Ovary (tissue), 9 donors: ENCODE measurements around the gene CCDC187. TPM values are rescaled to one million over a fixed set of nuclear protein-coding genes. Genes with fewer than 3 reads are reported as not detected.

Experiments
- DNase-seq, 5 donors: peaks; one replicate each; pipeline ENCODE4 v3.0.0-alpha.2; 2019 to 2020
- H3K27ac ChIP-seq, 2 donors: fragments of 200-600 bp; one replicate each; pipeline versions ENCODE4 v1.5.1 to v1.8.0; 2019 to 2022
- H3K27me3 ChIP-seq: fragments of 200-600 bp; one replicate; pipeline ENCODE4 v1.8.0; 2022
- H3K36me3 ChIP-seq: fragments of 200-600 bp; sonication (generic); one replicate; pipeline ENCODE4 v1.5.1; 2019
- H3K4me1 ChIP-seq: one replicate; pipeline ENCODE4 v1.8.1; 2013; ENCODE audit warnings: mild to moderate bottlenecking, moderate library complexity; ENCODE audit not compliant: insufficient read depth
- H3K4me3 ChIP-seq: fragments of 200-600 bp; sonication (generic); one replicate; pipeline ENCODE4 v1.5.1; 2017
- H3K9me3 ChIP-seq, 2 donors: fragments of 200-600 bp in 1 of 2; sonication (generic) in 1 of 2; one replicate each; pipeline versions ENCODE4 v1.5.1 to v1.8.1; 2013 to 2019; ENCODE audit warnings: mild to moderate bottlenecking in 1 of 2, moderate library complexity in 1 of 2
- CTCF ChIP-seq, 3 donors: fragments of 450-650 bp in 2 of 3; fragments of 200-600 bp in 1 of 3; IDR thresholded peaks; one replicate each; pipeline versions ENCODE4 v1.5.1 to v1.8.0; 2016 to 2022; ENCODE audit warnings: antibody characterized with exemption in 3 of 3, mild to moderate bottlenecking in 1 of 3
- EP300 ChIP-seq: sonication (generic); formaldehyde crosslinking; IDR thresholded peaks from one replicate; pipeline ENCODE4 v1.6.1; 2017; ENCODE audit warnings: antibody characterized with exemption
- POLR2A ChIP-seq: fragments of 450-650 bp; IDR thresholded peaks from one replicate; pipeline ENCODE4 v1.6.1; 2017; ENCODE audit warnings: antibody characterized with exemption, mild to moderate bottlenecking, moderate library complexity
- WGBS, 3 donors: extraction: QIAGEN DNeasy Blood & Tissue Kit in 1 of 3; methylation state at CpG; one replicate each; pipeline versions ENCODE4 v1.1.5 to v1.1.7; 2013 to 2017; 5-methylcytosine and 5-hydroxymethylcytosine counted together
- intact Hi-C, 4 donors: fragments of 100-400 bp; cut with DNase I; formaldehyde crosslinking; loops; one replicate each; pipeline versions ENCODE4 v1.11.0 to v1.15.1; 2022 to 2023
- polyA plus RNA-seq, 2 donors: library from polyadenylated mRNA; stranded (reverse); fragments of 200-250 nt in 1 of 2; fragments of 350-450 nt in 1 of 2; fragmentation: Illumina TruSeq in 1 of 2; extraction: RNeasy Lipid Tissue Mini Kit (QIAGEN cat#74804) in 1 of 2; gene quantifications; one replicate each; pipeline ENCODE4 v1.2.3, GENCODE V29; 2013 to 2014
- total RNA-seq, 7 donors: library from RNA; depleted of rRNA in 2 of 7; stranded (reverse); fragments of >200 nt in 2 of 7; fragmentation: NEBNext Ultra II Directional in 3 of 7; extraction: Animal tissue kit (Norgen Biotek cat#: 25700) in 3 of 7; gene quantifications; one replicate each; pipeline versions ENCODE4 v1.1.0 to v1.2.4, GENCODE V29; 2016 to 2023
- donor health status: DM: no; HTN: no; CAD: no; lungs with moderate emphysema.
- donor health status: DM: no; HTN: no; CAD: no.
- donor health status: Bipolar disorder and iron deficiency.
- donor health status: DM: yes; HTN: yes; CAD: no.
- donor health status: DM: no; HTN: no; CAD: no.
- donor health status: DM: yes; HTN: yes; CAD: no.

CCDC187 gene
- total and polyA plus RNA-seq, 9 donors: 0.02 to 15.7 (median 0.74) TPM; not detected in 1

- H3K27ac ChIP-seq: no peak overlapping the region
- no peaks in the 10 kb centered on the region for H3K9me3 ChIP-seq
- TF ChIP-seq EP300 (no peak), POLR2A (no peak), CTCF (IDR thresholded peaks at IDR 0.05) (no peak)
- H3K27me3 ChIP-seq: no peaks in the 10 kb centered on the region
- H3K36me3 ChIP-seq: no peaks in the 10 kb centered on the region
- intact Hi-C loops: no loop called here
- 74 to 82% (median 74%) methylated on average over 14 to 19 of the region's 19 CpGs for WGBS, 3 donors
- DNase-seq: no peak
- H3K4me1 ChIP-seq: peaks cover 5% of the 10 kb centered on the region
- H3K4me3 ChIP-seq: no peak overlapping the region
Measured at GRCh38 chr9:136264031-136264430, 39.9 kb downstream of the CCDC187 start.

- Histone ChIP-seq H3K4me3 (no peak overlapping the region), H3K27ac (no peak overlapping the region), H3K9me3 (no peaks in the 10 kb centered on the region), H3K27me3 (no peaks in the 10 kb centered on the region), H3K4me1 (peaks cover 3% of the 10 kb centered on the region), H3K36me3 (no peaks in the 10 kb centered on the region)
- TF ChIP-seq POLR2A: no peak
- no peak for TF ChIP-seq EP300
- TF ChIP-seq CTCF (IDR thresholded peaks at IDR 0.05): no peak
- DNase-seq: no peak
- WGBS, 3 donors: 84 to 95% (median 93%) methylated on average over 6 of the region's 6 CpGs
- intact Hi-C loops: no loop called here
Measured at GRCh38 chr9:136262671-136263178, 41.2 kb downstream of the CCDC187 start.

- intact Hi-C loops: no loop called here
- 77 to 81% (median 79%) methylated on average over 13 to 28 of the region's 28 CpGs for WGBS, 3 donors
- no peak overlapping the region for H3K4me3 ChIP-seq
- no peaks in the 10 kb centered on the region for H3K27me3 ChIP-seq
- DNase-seq: no peak
- H3K9me3 ChIP-seq: no peaks in the 10 kb centered on the region
- H3K27ac ChIP-seq: no peak overlapping the region
- H3K36me3 ChIP-seq: no peaks in the 10 kb centered on the region
- TF ChIP-seq CTCF (IDR thresholded peaks at IDR 0.05): no peak
- no peak for TF ChIP-seq POLR2A
- TF ChIP-seq EP300: no peak
- H3K4me1 ChIP-seq: no peaks in the 10 kb centered on the region
Measured at GRCh38 chr9:136261686-136262430, 42.0 kb downstream of the CCDC187 start.

GRCh38 chr9:136260936-136261472 is 42.9 kb downstream of the CCDC187 start:
- Histone ChIP-seq H3K36me3 (no peaks in the 10 kb centered on the region), H3K27ac (no peak overlapping the region), H3K4me3 (no peak overlapping the region), H3K9me3 (no peaks in the 10 kb centered on the region), H3K27me3 (no peaks in the 10 kb centered on the region), H3K4me1 (peaks cover 4% of the 10 kb centered on the region)
- DNase-seq: no peak
- intact Hi-C loops: no loop called here
- no peak for TF ChIP-seq CTCF (IDR thresholded peaks at IDR 0.05)
- TF ChIP-seq POLR2A: no peak
- TF ChIP-seq EP300: no peak
- 72 to 75% (median 74%) methylated on average over 20 of the region's 20 CpGs for WGBS, 3 donors
